NCI-H69 (cell line): ENCODE measurements around the gene TBCEL.

Source experiments
- DNase-seq: peaks from one replicate; lab custom pipeline; 2025; lab: John Stamatoyannopoulos, UW

The TBCEL gene

GRCh38 chr11:121063728-121064127 is 39.8 kb downstream of the TBCEL start:
- peak; percentile 14 for DNase-seq

- DNase-seq = no peak
Measured at GRCh38 chr11:121066623-121067022, 42.7 kb downstream of the TBCEL start.

- no peak for DNase-seq
Measured at GRCh38 chr11:121067026-121067425, 43.1 kb downstream of the TBCEL start.

- DNase-seq = peak; percentile 98
Measured at GRCh38 chr11:121067453-121067852, 43.6 kb downstream of the TBCEL start.

GRCh38 chr11:121067962-121068647 is 44.2 kb downstream of the TBCEL start:
- DNase-seq = peak; percentile 36

- no peak for DNase-seq
Measured at GRCh38 chr11:121068787-121069186, 44.9 kb downstream of the TBCEL start.

- DNase-seq = no peak
Measured at GRCh38 chr11:121070951-121071845, 47.3 kb downstream of the TBCEL start.

- DNase-seq = peak; percentile 8
Measured at GRCh38 chr11:121071846-121072450, 48.0 kb downstream of the TBCEL start.

GRCh38 chr11:121081321-121081720 is 57.4 kb downstream of the TBCEL start:
- DNase-seq = no peak

GRCh38 chr11:121082219-121082618 is 58.3 kb downstream of the TBCEL start:
- DNase-seq = no peak

- no peak for DNase-seq
Measured at GRCh38 chr11:121082670-121083069, 58.8 kb downstream of the TBCEL start.

GRCh38 chr11:121086866-121087265 is 63.0 kb downstream of the TBCEL start:
- no peak for DNase-seq

GRCh38 chr11:121089566-121089965 is 65.7 kb downstream of the TBCEL start:
- no peak for DNase-seq

- DNase-seq = no peak
Measured at GRCh38 chr11:121090145-121090721, 66.3 kb downstream of the TBCEL start.

GRCh38 chr11:121091492-121092152 is 67.7 kb downstream of the TBCEL start:
- no peak for DNase-seq

GRCh38 chr11:121095561-121095960 is 71.7 kb downstream of the TBCEL start:
- DNase-seq = no peak

GRCh38 chr11:121099364-121099763 is 75.5 kb downstream of the TBCEL start:
- no peak for DNase-seq

GRCh38 chr11:121099885-121100284 is 76.0 kb downstream of the TBCEL start:
- no peak for DNase-seq

GRCh38 chr11:121100943-121101342 is 77.0 kb downstream of the TBCEL start, which contains the start of gene TECTA:
TSS of gene TECTA (plus strand) at chr11:121101243. CDS start at chr11:121102666, 1,423 bp downstream.
- DNase-seq = no peak

- no peak for DNase-seq
Measured at GRCh38 chr11:121104312-121104762, 80.4 kb downstream of the TBCEL start.

- DNase-seq = no peak
Measured at GRCh38 chr11:121105063-121105480, 81.2 kb downstream of the TBCEL start.
